GM12864 (cell line): ENCODE data around the gene SIRPB2.

Experiments used
- DNase-seq: peaks from one replicate; pipeline ENCODE4 v3.0.0-alpha.2; 2011; ENCODE audit warnings: low read depth
- H3K4me3 ChIP-seq: 2 replicates; pipeline ENCODE4 v1.5.1; 2011; ENCODE audit warnings: mild to moderate bottlenecking, low read depth, low read length, control low read depth
- CTCF ChIP-seq: IDR thresholded peaks from 2 replicates; pipeline ENCODE4 v1.5.1; 2011; ENCODE audit warnings: low read depth, mild to moderate bottlenecking, moderate library complexity, low read length, control low read depth, inconsistent platforms; ENCODE audit errors: missing control alignments

The SIRPB2 gene

GRCh38 chr20:1435337-1435699, 55.9 kb downstream of the SIRPB2 start:
- H3K4me3 ChIP-seq = no peak overlapping the region
- DNase-seq = no peak
- no peak for TF ChIP-seq CTCF

GRCh38 chr20:1434571-1435336, 56.5 kb downstream of the SIRPB2 start:
- H3K4me3 ChIP-seq = no peak overlapping the region
- TF ChIP-seq CTCF = no peak
- DNase-seq = peak; percentile 80

- H3K4me3 ChIP-seq = no peak overlapping the region
- no peak for TF ChIP-seq CTCF
- DNase-seq = no peak
These were observed 60.1 kb downstream of the SIRPB2 start for GRCh38 chr20:1431158-1431557.

- no peak for TF ChIP-seq CTCF
- no peak for DNase-seq
- H3K4me3 ChIP-seq = no peak overlapping the region
These were observed 61.2 kb downstream of the SIRPB2 start for GRCh38 chr20:1430004-1430451.

- TF ChIP-seq CTCF = no peak
- no peak for DNase-seq
- H3K4me3 ChIP-seq = no peak overlapping the region
These were observed 62.0 kb downstream of the SIRPB2 start for GRCh38 chr20:1429143-1429728.

- no peak overlapping the region for H3K4me3 ChIP-seq
- no peak for TF ChIP-seq CTCF
- no peak for DNase-seq
These were observed 63.7 kb downstream of the SIRPB2 start for GRCh38 chr20:1427457-1428054.
